PC-9 (cell line): ENCODE results near the gene PSMB9. TPM values are rescaled to one million over a fixed set of nuclear protein-coding genes. Genes with fewer than 3 reads are reported as not detected.

Experiments used
- BruUV-seq: library from RNA; stranded (reverse); fragments of 400-500 nt; replicated peaks from 2 replicates; lab custom pipeline; 2021; lab: Mats Ljungman, UMichigan
- CTCF ChIA-PET: fragments of 300-600 bp; sonication (Branson Sonifier 250); formaldehyde crosslinking; loops from one replicate; lab custom pipeline; 2022; ENCODE audit warnings: antibody characterized with exemption; lab: Charles Lee
- POLR2A ChIA-PET: fragments of 300-600 bp; sonication (Branson Sonifier 250); formaldehyde crosslinking; loops from one replicate; lab custom pipeline; 2022; ENCODE audit warnings: antibody characterized with exemption; ENCODE audit not compliant: unreplicated experiment; lab: Charles Lee
- DNase-seq, 2 experiments: peaks; one replicate each; pipeline versions ENCODE4 v3.0.0 to v3.0.0-alpha.2; 2015 to 2022; ENCODE audit warnings: mixed read lengths in 1 of 2
- H2AFZ ChIP-seq: fragments of 200-600 bp; sonication (generic); 2 replicates; pipeline ENCODE4 v1.8.1; 2017; ENCODE audit warnings: antibody characterized with exemption
- H3F3A ChIP-seq: fragments of 200-600 bp; sonication (generic); 2 replicates; pipeline ENCODE4 v1.8.1; 2017; ENCODE audit warnings: antibody characterized with exemption, mild to moderate bottlenecking, low read depth; ENCODE audit not compliant: insufficient read depth
- H3K27ac ChIP-seq: fragments of 200-600 bp; sonication (generic); 2 replicates; pipeline ENCODE4 v1.6.1; 2016; ENCODE audit warnings: mixed run types
- H3K27me3 ChIP-seq: fragments of 200-600 bp; sonication (generic); 2 replicates; pipeline ENCODE4 v1.6.1; 2016; ENCODE audit warnings: low read depth, mixed run types; ENCODE audit not compliant: insufficient read depth
- H3K36me3 ChIP-seq: fragments of 200-600 bp; sonication (generic); 2 replicates; pipeline ENCODE4 v1.6.1; 2016; ENCODE audit warnings: low read depth, mixed run types
- H3K4me1 ChIP-seq: fragments of 200-600 bp; sonication (generic); replicated peaks from 2 replicates; pipeline ENCODE4 v1.6.1; 2016; ENCODE audit warnings: mixed run types; ENCODE audit not compliant: insufficient read depth
- H3K4me2 ChIP-seq: fragments of 200-600 bp; sonication (generic); 2 replicates; pipeline ENCODE4 v1.6.1; 2017; ENCODE audit warnings: mixed run types
- H3K4me3 ChIP-seq: fragments of 200-600 bp; sonication (generic); 2 replicates; pipeline ENCODE4 v1.6.1; 2016; ENCODE audit warnings: mixed run types
- H3K79me2 ChIP-seq: fragments of 200-600 bp; sonication (generic); 2 replicates; pipeline ENCODE4 v1.6.1; 2017; ENCODE audit warnings: low read depth, mixed run types
- H3K9me2 ChIP-seq: fragments of 200-600 bp; sonication (generic); 2 replicates; pipeline ENCODE4 v1.8.1; 2017; ENCODE audit warnings: mild to moderate bottlenecking; ENCODE audit not compliant: insufficient read depth
- H3K9me3 ChIP-seq: fragments of 200-600 bp; sonication (generic); 2 replicates; pipeline ENCODE4 v1.8.1; 2016; ENCODE audit warnings: low read depth; ENCODE audit not compliant: insufficient read depth
- H4K20me1 ChIP-seq: fragments of 200-600 bp; sonication (generic); 2 replicates; pipeline ENCODE4 v1.8.1; 2017; ENCODE audit not compliant: insufficient read depth
- CTCF ChIP-seq: fragments of 200-600 bp; sonication (generic); conservative IDR thresholded peaks from 2 replicates; pipeline ENCODE4 v1.6.1; 2017; ENCODE audit warnings: mixed run types, antibody characterized with exemption, mild to moderate bottlenecking, moderate library complexity
- EZH2 ChIP-seq: fragments of 200-600 bp; sonication (generic); IDR thresholded peaks from 2 replicates; pipeline ENCODE4 v1.8.0; 2017; ENCODE audit warnings: antibody characterized with exemption, low read depth
- intact Hi-C: fragments of 100-400 bp; cut with micrococcal nuclease; formaldehyde crosslinking; loops from one replicate; pipeline ENCODE4 v1.10.0; 2022; ENCODE audit not compliant: unreplicated experiment
- total RNA-seq: library from RNA; stranded (reverse); gene quantifications from 2 replicates; pipeline ENCODE4 v1.2.3, GENCODE V29; 2021

Gene PSMB9
- total RNA-seq, 1 experiment from 2014 or later = 37.6 TPM

DNA sequence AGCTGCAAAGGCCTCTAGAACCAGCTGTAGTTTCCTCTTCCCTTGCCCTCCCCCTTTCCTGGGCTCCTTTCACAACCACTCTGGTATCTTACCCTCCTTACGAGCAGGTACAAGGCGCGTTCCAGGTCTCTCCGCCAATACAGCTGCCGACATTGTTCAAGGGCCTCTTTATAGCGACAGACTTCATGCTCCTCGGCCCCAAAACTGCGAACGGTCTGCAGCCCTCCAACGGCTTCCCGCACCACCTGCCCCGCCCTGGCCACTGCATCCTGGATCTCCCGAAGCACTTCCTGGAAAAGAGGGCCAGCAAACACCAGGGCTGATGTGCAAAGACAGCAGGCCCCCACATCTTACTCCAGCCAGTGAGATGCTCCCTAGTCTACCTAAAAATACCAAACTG is 21.5 kb upstream of the PSMB9 start:
- H3K9me3 ChIP-seq = no peaks in the 10 kb centered on the region
- H3K4me2 ChIP-seq = no peak overlapping the region
- no peaks in the 10 kb centered on the region for H3K9me2 ChIP-seq
- no peaks in the 10 kb centered on the region for H3K36me3 ChIP-seq
- no peak for DNase-seq
- H3K4me3 ChIP-seq = no peak overlapping the region
- H3K79me2 ChIP-seq = no peaks in the 10 kb centered on the region
- peaks cover 9% of the 10 kb centered on the region for H3K4me1 ChIP-seq
- ChIA-PET POLR2A (no interaction called here), CTCF (no interaction called here)
- no peak overlapping the region for H3K27ac ChIP-seq
- TF ChIP-seq EZH2 (no peak), CTCF (no peak)
- intact Hi-C loops = no loop called here
- H3K27me3 ChIP-seq = no peaks in the 10 kb centered on the region
- H3F3A ChIP-seq = no peaks in the 10 kb centered on the region
- no TSS peak for BruUV-seq
- H4K20me1 ChIP-seq = no peaks in the 10 kb centered on the region
- no peak overlapping the region for H2AFZ ChIP-seq

DNA sequence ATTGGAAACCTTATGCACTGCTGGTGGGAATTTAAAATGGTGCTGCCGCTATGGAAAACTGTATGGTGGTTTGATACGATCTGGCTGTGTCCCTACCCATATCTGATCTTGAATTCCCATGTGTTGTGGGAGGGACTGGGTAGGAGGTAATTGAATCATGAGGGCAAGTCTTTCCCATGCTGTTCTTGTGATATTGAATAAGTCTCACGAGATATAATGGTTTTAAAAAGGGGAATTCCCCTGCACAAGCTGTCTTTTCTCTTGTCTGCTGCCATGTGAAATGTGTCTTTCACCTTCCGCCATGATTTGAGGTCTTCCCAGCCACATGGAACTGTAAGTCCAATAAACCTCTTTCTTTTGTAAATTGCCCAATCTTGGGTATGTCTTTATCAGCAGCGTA is 20.3 kb upstream of the PSMB9 start:
- no peaks in the 10 kb centered on the region for H3K36me3 ChIP-seq
- TF ChIP-seq CTCF (no peak), EZH2 (no peak)
- H3F3A ChIP-seq = no peaks in the 10 kb centered on the region
- H3K27me3 ChIP-seq = no peaks in the 10 kb centered on the region
- H3K79me2 ChIP-seq = no peaks in the 10 kb centered on the region
- H3K9me2 ChIP-seq = no peaks in the 10 kb centered on the region
- no peak overlapping the region for H3K27ac ChIP-seq
- no peak overlapping the region for H2AFZ ChIP-seq
- ChIA-PET CTCF (no interaction called here), POLR2A (no interaction called here)
- no peaks in the 10 kb centered on the region for H3K9me3 ChIP-seq
- H3K4me2 ChIP-seq = no peak overlapping the region
- H3K4me3 ChIP-seq = no peak overlapping the region
- peaks cover 9% of the 10 kb centered on the region for H3K4me1 ChIP-seq
- no TSS peak for BruUV-seq
- H4K20me1 ChIP-seq = no peaks in the 10 kb centered on the region
- DNase-seq = no peak
- intact Hi-C loops = no loop called here

DNA sequence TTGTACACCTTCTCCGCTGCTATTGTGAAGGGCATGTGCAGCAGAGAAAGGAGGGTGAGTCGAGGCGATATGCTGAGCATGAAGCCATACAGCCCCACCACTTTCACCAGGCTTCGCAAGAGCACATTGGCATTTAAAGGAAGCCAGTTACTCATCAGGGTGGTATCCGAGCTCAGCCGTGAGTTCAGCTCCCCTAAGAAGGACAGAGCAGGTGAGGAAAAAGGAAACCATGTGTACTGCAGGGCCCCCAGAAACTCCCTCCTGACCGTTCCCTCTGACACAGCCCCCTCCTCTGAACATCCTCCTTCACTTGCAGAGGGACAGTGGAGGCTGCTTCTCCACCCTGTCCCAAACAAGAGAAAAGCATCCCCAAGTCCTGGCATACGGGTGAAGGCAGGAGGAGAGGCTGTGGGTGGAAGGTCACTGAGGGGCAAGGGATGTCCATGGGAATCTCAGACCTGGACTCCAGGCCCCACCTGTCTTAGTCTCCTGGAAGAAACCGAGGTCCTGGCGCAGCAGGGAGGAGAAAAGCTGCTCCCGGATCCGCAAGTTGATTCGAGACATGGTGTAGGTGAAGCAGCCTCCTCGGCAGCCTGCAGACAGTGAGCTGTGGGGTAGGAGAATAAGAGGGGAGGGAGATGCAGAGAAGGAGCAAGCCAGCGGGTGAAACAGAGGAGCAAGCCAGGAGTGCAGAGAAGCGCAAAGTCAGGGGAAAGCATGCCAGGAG is 18.7 kb upstream of the PSMB9 start:
- CTCF ChIA-PET = no interaction called here
- BruUV-seq = no TSS peak
- H3F3A ChIP-seq = 0 out of 2 replicates have a peak, but pooled peaks cover 9% of the 10 kb centered on the region
- H3K9me2 ChIP-seq = no peaks in the 10 kb centered on the region
- no peaks in the 10 kb centered on the region for H3K79me2 ChIP-seq
- peaks cover 9% of the 10 kb centered on the region for H3K4me1 ChIP-seq
- no peaks in the 10 kb centered on the region for H3K9me3 ChIP-seq
- H3K4me2 ChIP-seq = no peak overlapping the region
- H3K4me3 ChIP-seq = no peak overlapping the region
- no peak overlapping the region for H2AFZ ChIP-seq
- no peaks in the 10 kb centered on the region for H3K36me3 ChIP-seq
- no peaks in the 10 kb centered on the region for H3K27me3 ChIP-seq
- H3K27ac ChIP-seq = no peak overlapping the region
- no peak for DNase-seq
- intact Hi-C loops = no loop called here
- POLR2A ChIA-PET = no interaction called here
- TF ChIP-seq EZH2 (no peak), CTCF (no peak)
- no peaks in the 10 kb centered on the region for H4K20me1 ChIP-seq
